ENCODE measurements around the gene SSNA1.

DNA sequence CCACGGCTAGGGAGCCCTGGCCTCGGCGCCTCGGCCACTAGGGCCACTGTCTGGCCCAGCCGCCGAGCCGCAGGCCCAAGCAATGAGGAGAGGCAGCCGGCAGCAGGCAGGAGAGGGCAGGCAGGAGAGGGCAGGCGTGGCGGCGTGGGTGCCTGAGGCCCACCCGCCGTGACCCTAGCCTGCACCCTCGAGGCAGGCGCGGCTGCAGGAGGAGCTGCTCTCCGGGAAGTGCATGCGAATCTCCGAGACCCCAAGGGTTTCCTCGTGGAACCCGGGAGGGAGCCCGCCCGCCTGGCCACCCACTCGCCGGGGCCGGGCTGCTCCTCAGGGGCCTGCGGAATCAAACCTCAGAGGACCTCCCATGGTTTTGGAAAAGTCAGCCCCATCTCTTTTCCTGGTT is 40.2 kb upstream of the SSNA1 start:
- TF ChIP-seq, protein P1, sequence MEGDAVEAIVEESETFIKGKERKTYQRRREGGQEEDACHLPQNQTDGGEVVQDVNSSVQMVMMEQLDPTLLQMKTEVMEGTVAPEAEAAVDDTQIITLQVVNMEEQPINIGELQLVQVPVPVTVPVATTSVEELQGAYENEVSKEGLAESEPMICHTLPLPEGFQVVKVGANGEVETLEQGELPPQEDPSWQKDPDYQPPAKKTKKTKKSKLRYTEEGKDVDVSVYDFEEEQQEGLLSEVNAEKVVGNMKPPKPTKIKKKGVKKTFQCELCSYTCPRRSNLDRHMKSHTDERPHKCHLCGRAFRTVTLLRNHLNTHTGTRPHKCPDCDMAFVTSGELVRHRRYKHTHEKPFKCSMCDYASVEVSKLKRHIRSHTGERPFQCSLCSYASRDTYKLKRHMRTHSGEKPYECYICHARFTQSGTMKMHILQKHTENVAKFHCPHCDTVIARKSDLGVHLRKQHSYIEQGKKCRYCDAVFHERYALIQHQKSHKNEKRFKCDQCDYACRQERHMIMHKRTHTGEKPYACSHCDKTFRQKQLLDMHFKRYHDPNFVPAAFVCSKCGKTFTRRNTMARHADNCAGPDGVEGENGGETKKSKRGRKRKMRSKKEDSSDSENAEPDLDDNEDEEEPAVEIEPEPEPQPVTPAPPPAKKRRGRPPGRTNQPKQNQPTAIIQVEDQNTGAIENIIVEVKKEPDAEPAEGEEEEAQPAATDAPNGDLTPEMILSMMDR (conservative IDR thresholded peaks at IDR 0.05 in 1 of 2, IDR thresholded peaks at IDR 0.05 in 1 of 2; ENCODE audit: extremely low read depth in 1 of 2, insufficient read depth in 1 of 2, low read depth in 1 of 2, low read length in 2 of 2), result no peak
- TF ChIP-seq EZH2 (IDR thresholded peaks at IDR 0.05; ENCODE audit: borderline replicate concordance, low read length), result no peak
